HG02970 (cell line): Measurements from ENCODE around the gene PRKCA.
"Not testable (repeated sequence)": the region's sequence is repeated elsewhere in the genome, so short reads cannot be mapped to it uniquely, and the experiment has no call there.

Experiments
- ATAC-seq: cut with Tn5 transposase; IDR thresholded peaks from one replicate; pipeline ENCODE4 v1.9.1; 2021; ENCODE audit warnings: mild to moderate bottlenecking, moderate library complexity, moderate number of reproducible peaks; ENCODE audit not compliant: unreplicated experiment, low FRiP score

PRKCA gene

GRCh38 chr17:66715076-66715675, 412.8 kb downstream of the PRKCA start:
- ATAC-seq = no peak

- ATAC-seq = peak; percentile 40
Observed at GRCh38 chr17:66715745-66716156, 413.3 kb downstream of the PRKCA start.

- no peak for ATAC-seq
Observed at GRCh38 chr17:66716236-66717026, 414.0 kb downstream of the PRKCA start.

GRCh38 chr17:66717641-66718058, 415.2 kb downstream of the PRKCA start:
- peak; percentile 47 for ATAC-seq

- no peak for ATAC-seq
Observed at GRCh38 chr17:66720027-66720426, 417.6 kb downstream of the PRKCA start.

GRCh38 chr17:66720567-66720966, 418.2 kb downstream of the PRKCA start:
- no peak for ATAC-seq

GRCh38 chr17:66722341-66722740, 419.9 kb downstream of the PRKCA start:
- ATAC-seq = no peak

GRCh38 chr17:66724581-66725341, 422.3 kb downstream of the PRKCA start:
- ATAC-seq = no peak

GRCh38 chr17:66725438-66725837, 423.0 kb downstream of the PRKCA start:
- not testable (repeated sequence) for ATAC-seq

GRCh38 chr17:66725956-66726355, 423.5 kb downstream of the PRKCA start:
- ATAC-seq = no peak

- no peak for ATAC-seq
Observed at GRCh38 chr17:66726371-66726770, 424.0 kb downstream of the PRKCA start.

GRCh38 chr17:66726846-66727245, 424.4 kb downstream of the PRKCA start:
- ATAC-seq = no peak

GRCh38 chr17:66727634-66728570, 425.5 kb downstream of the PRKCA start:
- ATAC-seq = no peak

- ATAC-seq = no peak
Observed at GRCh38 chr17:66730461-66730923, 428.1 kb downstream of the PRKCA start.

GRCh38 chr17:66733759-66734158, 431.3 kb downstream of the PRKCA start:
- ATAC-seq = no peak

GRCh38 chr17:66734186-66734943, 432.0 kb downstream of the PRKCA start:
- ATAC-seq = no peak

GRCh38 chr17:66737524-66737923, 435.1 kb downstream of the PRKCA start:
- no peak for ATAC-seq

GRCh38 chr17:66738301-66738700, 435.9 kb downstream of the PRKCA start:
- ATAC-seq = no peak

- no peak for ATAC-seq
Observed at GRCh38 chr17:66739553-66739952, 437.1 kb downstream of the PRKCA start.
